ENCODE results near the gene SLC2A10.

SLC2A10 gene

GRCh38 chr20:46683668-46683938 lies 25.8 kb upstream of the SLC2A10 start:
- H3K4me3 ChIP-seq (ENCODE audit: low read depth, low read length): no peak overlapping the region
- H3K36me3 ChIP-seq (ENCODE audit: control insufficient read depth in 2 of 2, insufficient read depth in 1 of 2, low read length in 2 of 2): peaks cover 0 to 38% of the 10 kb centered on the region in 2 experiments; a peak in 1 of 3 replicates
- ChIA-PET CTCF (interaction anchor here (1.1 kb wide), 1 partner anchor 12 kb away, joined by 3 read pairs; no protein-coding TSS in a partner anchor), POLR2A (no interaction called here)
- H3K4me1 ChIP-seq (ENCODE audit: control insufficient read depth, insufficient read depth, low read length): no peaks in the 10 kb centered on the region
- H3K9me3 ChIP-seq (ENCODE audit: control insufficient read depth, insufficient read depth, low read depth, low read length): no peaks in the 10 kb centered on the region
- no peak overlapping the region for H3K27ac ChIP-seq (ENCODE audit: extremely low read depth, low read depth, low read length)
- no peak for TF ChIP-seq ZNF624 (tag by site-specific recombination; IDR thresholded peaks at IDR 0.05)
- no peak for TF ChIP-seq SP3 (tag by site-specific recombination; IDR thresholded peaks at IDR 0.05)
- TF ChIP-seq BCL6B (tag by site-specific recombination; IDR thresholded peaks at IDR 0.05): no peak
- TF ChIP-seq ZNF747 (tag by site-specific recombination; IDR thresholded peaks at IDR 0.05): no peak
- no peak for TF ChIP-seq TRIM28 (IDR thresholded peaks at IDR 0.05; ENCODE audit: borderline replicate concordance, low read length)
- no peak for TF ChIP-seq WT1 (tag by site-specific recombination; IDR thresholded peaks at IDR 0.05)
- TF ChIP-seq FEZF1 (tag by site-specific recombination; IDR thresholded peaks at IDR 0.05): no peak
- TF ChIP-seq REPIN1 (tag by site-specific recombination; IDR thresholded peaks at IDR 0.05; ENCODE audit: low read depth): no peak
- TF ChIP-seq ZNF837 (tag by site-specific recombination; IDR thresholded peaks at IDR 0.05): no peak

- Histone ChIP-seq H3K4me1 (ENCODE audit: control insufficient read depth, insufficient read depth, low read length) (no peaks in the 10 kb centered on the region), H3K9me3 (ENCODE audit: control insufficient read depth, insufficient read depth, low read depth, low read length) (no peaks in the 10 kb centered on the region), H3K4me3 (ENCODE audit: low read depth, low read length) (no peak overlapping the region), H3K27ac (ENCODE audit: extremely low read depth, low read depth, low read length) (no peak overlapping the region), H3K36me3 (ENCODE audit: control insufficient read depth in 2 of 2, insufficient read depth in 1 of 2, low read length in 2 of 2) (peaks cover 0 to 38% of the 10 kb centered on the region in 2 experiments; a peak in 1 of 3 replicates)
- POLR2A ChIA-PET: no interaction called here
- CTCF ChIA-PET: no interaction called here
- TF ChIP-seq WT1 (tag by site-specific recombination; IDR thresholded peaks at IDR 0.05) (peak; percentile 71), ZNF214 (tag by site-specific recombination; IDR thresholded peaks at IDR 0.05; ENCODE audit: borderline replicate concordance) (no peak), TCF7L2 (IDR thresholded peaks at IDR 0.05; ENCODE audit: borderline replicate concordance, low read depth, low read length) (no peak), ZNF18 (tag by site-specific recombination; IDR thresholded peaks at IDR 0.05) (no peak), SETDB1 (IDR thresholded peaks at IDR 0.05; ENCODE audit: insufficient read length, low read length) (peak; percentile 48), ZNF792 (tag by site-specific recombination; IDR thresholded peaks at IDR 0.05) (no peak), REPIN1 (tag by site-specific recombination; IDR thresholded peaks at IDR 0.05; ENCODE audit: low read depth) (no peak), AEBP2 (tag by site-specific recombination; IDR thresholded peaks at IDR 0.05; ENCODE audit: borderline replicate concordance) (no peak), MZF1 (tag by site-specific recombination; IDR thresholded peaks at IDR 0.05; ENCODE audit: borderline replicate concordance) (peak; percentile 38; the same call in 1 of the 2 replicates), ZNF248 (tag by site-specific recombination; IDR thresholded peaks at IDR 0.05) (no peak), KLF17 (tag by site-specific recombination; IDR thresholded peaks at IDR 0.05) (no peak), ZNF354C (tag by site-specific recombination; IDR thresholded peaks at IDR 0.05; ENCODE audit: borderline replicate concordance, low read depth) (no peak), ZNF2 (tag by site-specific recombination; IDR thresholded peaks at IDR 0.05) (no peak), ZNF140 (tag by site-specific recombination; IDR thresholded peaks at IDR 0.05) (no peak), ZNF549 (tag by site-specific recombination; IDR thresholded peaks at IDR 0.05) (no peak), ZBTB6 (tag by site-specific recombination; IDR thresholded peaks at IDR 0.05) (no peak), ZNF560 (tag by site-specific recombination; IDR thresholded peaks at IDR 0.05; ENCODE audit: borderline replicate concordance) (no peak), SP3 (tag by site-specific recombination; IDR thresholded peaks at IDR 0.05) (peak; percentile 30; the same call in 1 of the 2 replicates), ZBTB21 (tag by site-specific recombination; IDR thresholded peaks at IDR 0.05) (no peak), EGR2 (tag by site-specific recombination; IDR thresholded peaks at IDR 0.05; ENCODE audit: low read depth) (no peak), GLIS1 (tag by site-specific recombination; IDR thresholded peaks at IDR 0.05) (no peak), GFI1B (tag by site-specific recombination; IDR thresholded peaks at IDR 0.05) (no peak), ZNF660 (tag by site-specific recombination; IDR thresholded peaks at IDR 0.05) (no peak)
Observed at GRCh38 chr20:46683939-46684750, 25.3 kb upstream of the SLC2A10 start.
